Spleen (tissue), 11 donors: ENCODE results near the gene B3GALNT2. TPM values are rescaled to one million over a fixed set of nuclear protein-coding genes. Genes with fewer than 3 reads are reported as not detected.

ENCODE experiments used
- DNase-seq: peaks from one replicate; pipeline ENCODE4 v3.0.0-alpha.2; 2020
- H3K27ac ChIP-seq, 8 donors: fragments of 200-600 bp; sonication (generic) in 7 of 8; 1 replicate in 4 of 8; 2 replicates in 4 of 8; pipeline versions ENCODE4 v1.5.0 to v1.8.0; 2016 to 2021; ENCODE audit warnings: inconsistent platforms in 4 of 8, mild to moderate bottlenecking in 4 of 8, moderate library complexity in 1 of 8
- H3K27me3 ChIP-seq, 7 donors: fragments of 200-600 bp; sonication (generic) in 6 of 7; replicated peaks in 1 of 7; 1 replicate in 4 of 7; 2 replicates in 3 of 7; pipeline versions ENCODE4 v1.5.0 to v1.8.0; 2016 to 2021; ENCODE audit warnings: inconsistent platforms in 3 of 7, mild to moderate bottlenecking in 1 of 7
- H3K36me3 ChIP-seq, 6 donors: fragments of 200-600 bp; sonication (generic) in 5 of 6; 1 replicate in 4 of 6; 2 replicates in 2 of 6; pipeline versions ENCODE4 v1.5.0 to v1.8.0; 2016 to 2021; ENCODE audit warnings: inconsistent platforms in 2 of 6
- H3K4me1 ChIP-seq, 6 donors: fragments of 200-600 bp; sonication (generic) in 5 of 6; 1 replicate in 3 of 6; 2 replicates in 3 of 6; pipeline versions ENCODE4 v1.5.0 to v1.8.0; 2016 to 2021; ENCODE audit warnings: inconsistent platforms in 3 of 6
- H3K4me3 ChIP-seq, 8 donors: fragments of 200-600 bp; sonication (generic) in 7 of 8; 1 replicate in 4 of 8; 2 replicates in 4 of 8; pipeline versions ENCODE4 v1.5.0 to v1.8.0; 2016 to 2021; ENCODE audit warnings: inconsistent platforms in 4 of 8, mild to moderate bottlenecking in 4 of 8, moderate library complexity in 2 of 8
- H3K9me3 ChIP-seq, 8 donors: fragments of 200-600 bp; sonication (generic) in 7 of 8; 1 replicate in 4 of 8; 2 replicates in 4 of 8; pipeline versions ENCODE4 v1.5.0 to v1.8.0; 2016 to 2021; ENCODE audit warnings: inconsistent platforms in 4 of 8
- CTCF ChIP-seq, 11 experiments: fragments of 200-600 bp in 7 of 11; fragments of 450-650 bp in 4 of 11; sonication (generic) in 4 of 11; IDR thresholded peaks in 8 of 11; conservative IDR thresholded peaks in 3 of 11; 1 replicate in 7 of 11; 2 replicates in 4 of 11; pipeline versions ENCODE4 v1.4.0 to v1.8.0; 2016 to 2021; ENCODE audit warnings: antibody characterized with exemption in 11 of 11, inconsistent platforms in 4 of 11, mild to moderate bottlenecking in 1 of 11
- POLR2A ChIP-seq, 3 donors: fragments of 450-650 bp; IDR thresholded peaks; one replicate each; pipeline ENCODE4 v1.5.1; 2017; ENCODE audit warnings: antibody characterized with exemption in 3 of 3, mild to moderate bottlenecking in 1 of 3
- POLR2AphosphoS5 ChIP-seq, 3 donors: sonication (generic); formaldehyde crosslinking; IDR thresholded peaks; one replicate each; pipeline ENCODE4 v1.5.1; 2017; ENCODE audit warnings: antibody characterized with exemption in 3 of 3
- WGBS, 5 donors: extraction: QIAGEN DNeasy Blood & Tissue Kit in 3 of 5; methylation state at CpG; one replicate each; pipeline versions ENCODE4 v1.1.5 to v1.1.7; 2013 to 2018; 5-methylcytosine and 5-hydroxymethylcytosine counted together
- intact Hi-C: fragments of 100-400 bp; cut with DNase I; formaldehyde crosslinking; loops from one replicate; pipeline ENCODE4 v1.15.0; 2023; ENCODE audit warnings: low total_unique reads
- polyA plus RNA-seq, 3 donors: library from polyadenylated mRNA; stranded (reverse); fragments of 200-250 nt; gene quantifications; one replicate each; pipeline ENCODE4 v1.2.1, GENCODE V29; 2013
- total RNA-seq, 7 donors: library from RNA; depleted of rRNA in 3 of 7; stranded (reverse); fragments of >200 nt in 3 of 7; fragmentation: NEBNext Ultra II Directional in 4 of 7; extraction: Animal tissue kit (Norgen Biotek cat#: 25700) in 4 of 7; gene quantifications; one replicate each; pipeline versions ENCODE4 v1.1.0 to v1.2.1, GENCODE V29; 2016 to 2021
- donor health status: healthy with polysubstance abuse.
- donor health status: DM: no; HTN: no; CAD: no; lungs with moderate emphysema.
- donor health status: DM: no; HTN: no; CAD: no.
- donor health status: Bipolar disorder and iron deficiency.
- donor health status: healthy.
- donor health status: DM: no; HTN: no; CAD: no.
- donor health status: DM: yes; HTN: yes; CAD: no.

The B3GALNT2 gene
- total and polyA plus RNA-seq, 10 donors = 1.1 to 35.1 (median 11.7) TPM

GRCh38 chr1:235533476-235534168 lies 29.4 kb upstream of the B3GALNT2 start:
- Histone ChIP-seq H3K27ac (no peak overlapping the region), H3K9me3 (no peaks in the 10 kb centered on the region), H3K36me3 (no peaks in the 10 kb centered on the region), H3K27me3 (peaks cover 0 to 5% (median 0%) of the 10 kb centered on the region in 7 donors), H3K4me1 (no peaks in the 10 kb centered on the region), H3K4me3 (no peak overlapping the region)
- WGBS, 5 donors = 67 to 74% (median 71%) methylated on average over 8 of the region's 8 CpGs
- intact Hi-C loops = no loop called here
- DNase-seq = no peak
- TF ChIP-seq CTCF (IDR thresholded peaks at IDR 0.05 in 8 of 11, conservative IDR thresholded peaks at IDR 0.05 in 3 of 11) = no peak
- no peak for TF ChIP-seq POLR2A (IDR thresholded peaks at IDR 0.05)
- TF ChIP-seq POLR2AphosphoS5 (IDR thresholded peaks at IDR 0.05) = no peak

- Histone ChIP-seq H3K36me3 (no peaks in the 10 kb centered on the region), H3K27me3 (peaks cover 0 to 5% (median 0%) of the 10 kb centered on the region in 7 donors), H3K4me3 (no peak overlapping the region), H3K27ac (no peak overlapping the region), H3K4me1 (no peaks in the 10 kb centered on the region), H3K9me3 (no peaks in the 10 kb centered on the region)
- WGBS, 5 donors = 80 to 91% (median 85%) methylated on average over 2 of the region's 2 CpGs
- no peak for DNase-seq
- intact Hi-C loops = no loop called here
- TF ChIP-seq POLR2AphosphoS5 (IDR thresholded peaks at IDR 0.05) = no peak
- TF ChIP-seq POLR2A (IDR thresholded peaks at IDR 0.05) = no peak
- TF ChIP-seq CTCF (IDR thresholded peaks at IDR 0.05 in 8 of 11, conservative IDR thresholded peaks at IDR 0.05 in 3 of 11) = no peak
Observed at GRCh38 chr1:235532360-235532759, 28.1 kb upstream of the B3GALNT2 start.

GRCh38 chr1:235527196-235527814 lies 23.1 kb upstream of the B3GALNT2 start:
- WGBS, 5 donors = 80 to 95% (median 86%) methylated on average over 4 of the region's 4 CpGs

More at GRCh38 chr1:235527196-235527814, 23.1 kb upstream of the B3GALNT2 start:
- DNase-seq = no peak
- intact Hi-C loops = no loop called here
- TF ChIP-seq POLR2AphosphoS5 (IDR thresholded peaks at IDR 0.05) (no peak), CTCF (IDR thresholded peaks at IDR 0.05 in 8 of 11, conservative IDR thresholded peaks at IDR 0.05 in 3 of 11) (no peak), POLR2A (IDR thresholded peaks at IDR 0.05) (no peak)
- Histone ChIP-seq H3K9me3 (no peaks in the 10 kb centered on the region), H3K4me3 (no peak overlapping the region), H3K4me1 (no peaks in the 10 kb centered on the region), H3K27me3 (no peaks in the 10 kb centered on the region), H3K36me3 (no peaks in the 10 kb centered on the region), H3K27ac (no peak overlapping the region)
